T47D (cell line): ENCODE results near the gene THADA.

Source experiments
- DNase-seq, 2 experiments: peaks; one replicate each; pipeline versions ENCODE4 v3.0.0 to v3.0.0-alpha.2; 2011 to 2012; ENCODE audit warnings: low read depth in 1 of 2, low spot score in 1 of 2
- JUND ChIP-seq: IDR thresholded peaks from 2 replicates; pipeline ENCODE4 v1.6.1; 2012; ENCODE audit warnings: low read depth
- in situ Hi-C: cut with HindIII; loops from 2 replicates; pipeline ENCODE4 v1.10.0; 2016; ENCODE audit warnings: low sequenced_read_pairs, low pct_unique_long_range_greater_than_20kb

The THADA gene

DNA sequence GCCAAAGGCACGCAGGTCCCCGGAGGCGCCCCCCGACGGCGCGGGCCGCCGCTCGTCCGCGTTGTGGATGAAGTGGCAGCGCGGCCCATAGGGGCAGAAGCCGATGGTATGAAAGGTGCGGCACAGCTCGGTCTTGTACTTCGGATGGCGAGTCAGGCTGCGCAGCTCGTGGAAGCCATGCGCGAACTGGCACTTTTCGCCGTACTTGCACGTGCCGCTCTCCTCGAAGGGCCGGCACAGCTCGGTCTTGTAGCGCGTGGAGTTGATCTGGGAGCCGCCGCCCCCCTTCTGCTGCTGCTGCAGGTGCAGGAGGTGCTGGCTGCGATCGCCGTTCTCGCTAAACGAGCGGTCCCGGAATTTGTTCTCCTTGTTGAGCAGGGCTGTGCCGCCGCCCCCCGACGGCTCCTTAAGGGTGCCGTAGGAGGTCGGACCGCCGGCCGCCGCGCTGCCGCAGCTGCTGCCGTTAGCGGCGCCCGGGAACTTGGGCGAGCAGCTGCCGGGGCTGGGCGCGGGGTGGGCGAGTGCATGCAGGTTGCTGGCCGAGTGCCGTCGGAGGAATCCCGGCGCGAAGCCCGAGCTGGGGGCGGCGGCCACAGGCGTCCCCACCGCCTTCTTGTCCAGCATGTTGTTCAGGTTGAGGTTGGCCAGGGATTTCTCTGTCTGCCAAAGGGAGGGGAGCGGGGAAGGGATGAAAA lies 370.6 kb downstream of the THADA start:
- TF ChIP-seq JUND, result no peak
- peak in 1 of 2 experiments; percentile 47 for DNase-seq
- in situ Hi-C loops, result no loop called here

- TF ChIP-seq JUND, result no peak
- peak in 1 of 2 experiments; percentile 26 for DNase-seq
- in situ Hi-C loops, result no loop called here
Observed at GRCh38 chr2:43224571-43225092, 371.2 kb downstream of the THADA start.

DNA sequence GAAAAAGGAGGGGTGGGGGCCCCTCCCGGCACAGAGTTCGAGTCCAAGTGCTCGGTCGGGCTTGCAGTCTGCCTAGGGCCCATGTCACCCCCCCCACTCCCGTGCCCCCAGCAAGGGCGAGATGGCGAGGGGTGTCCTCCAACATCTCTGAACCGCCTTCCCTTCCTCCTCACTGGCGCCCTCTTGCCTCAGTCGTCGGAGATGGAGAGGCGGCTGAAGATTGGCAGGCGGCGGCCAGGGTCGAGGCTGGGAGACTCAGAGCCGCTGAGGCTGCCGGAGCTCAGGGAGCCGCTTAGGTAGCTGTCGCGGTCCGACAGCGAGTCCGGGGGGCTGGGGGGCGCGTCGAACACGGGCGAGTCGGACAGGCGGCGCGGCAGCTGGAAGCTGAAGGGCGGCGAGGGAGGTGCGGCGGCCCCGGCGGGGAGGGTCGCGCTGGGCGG lies 371.7 kb downstream of the THADA start:
- in situ Hi-C loops, result no loop called here
- no peak for TF ChIP-seq JUND
- DNase-seq, result peak in 1 of 2 experiments; percentile 75

- in situ Hi-C loops, result no loop called here
- no peak for TF ChIP-seq JUND
- peak in 1 of 2 experiments; percentile 16 for DNase-seq
Observed at GRCh38 chr2:43223521-43224001, 372.3 kb downstream of the THADA start.

DNA sequence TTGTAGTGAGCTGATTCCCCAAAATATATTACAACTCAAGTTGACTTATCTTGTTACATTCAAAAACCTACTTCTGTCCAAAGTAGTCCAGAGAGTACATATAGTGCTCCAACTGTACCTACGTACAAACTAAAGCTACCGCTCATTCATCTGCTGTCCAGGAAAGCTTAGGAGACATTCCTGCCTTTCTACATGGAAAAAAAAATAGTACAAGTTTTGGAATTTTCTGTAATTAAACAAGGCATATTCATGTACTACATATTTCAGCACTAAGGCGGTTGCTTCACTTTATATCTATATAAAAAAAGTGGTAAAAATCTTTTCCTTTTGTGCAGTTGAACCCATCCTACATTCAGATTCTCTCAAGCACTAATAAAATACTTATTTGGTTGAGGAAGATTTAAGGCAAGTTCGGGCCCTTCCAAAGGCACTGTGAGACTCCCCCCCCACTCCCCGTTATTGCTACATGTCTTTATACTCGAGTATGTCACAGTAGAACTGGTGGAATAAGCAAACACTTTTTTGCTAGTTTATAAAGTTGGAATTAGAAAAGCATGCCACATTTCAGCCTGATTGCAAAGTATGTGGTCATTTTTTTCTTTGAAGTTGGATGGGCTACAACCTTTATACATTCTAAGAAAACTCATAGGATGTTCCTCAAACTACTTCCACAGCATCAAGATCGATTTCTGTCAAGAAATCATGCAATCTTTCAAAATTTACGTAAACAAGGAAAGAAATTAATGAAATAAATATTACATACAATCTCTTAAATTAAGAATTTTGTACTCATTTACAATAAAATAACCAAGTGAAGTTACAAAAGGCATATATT lies 373.1 kb downstream of the THADA start:
- in situ Hi-C loops, result no loop called here
- DNase-seq, result no peak
- no peak; the same call in 1 of the 2 replicates for TF ChIP-seq JUND

GRCh38 chr2:43221763-43222474 lies 373.9 kb downstream of the THADA start:
- peak; percentile 37 to 61 for DNase-seq
- in situ Hi-C loops, result no loop called here
- 0 out of 2 replicates have a peak, but pooled peaks have one; percentile 21 for TF ChIP-seq JUND

DNA sequence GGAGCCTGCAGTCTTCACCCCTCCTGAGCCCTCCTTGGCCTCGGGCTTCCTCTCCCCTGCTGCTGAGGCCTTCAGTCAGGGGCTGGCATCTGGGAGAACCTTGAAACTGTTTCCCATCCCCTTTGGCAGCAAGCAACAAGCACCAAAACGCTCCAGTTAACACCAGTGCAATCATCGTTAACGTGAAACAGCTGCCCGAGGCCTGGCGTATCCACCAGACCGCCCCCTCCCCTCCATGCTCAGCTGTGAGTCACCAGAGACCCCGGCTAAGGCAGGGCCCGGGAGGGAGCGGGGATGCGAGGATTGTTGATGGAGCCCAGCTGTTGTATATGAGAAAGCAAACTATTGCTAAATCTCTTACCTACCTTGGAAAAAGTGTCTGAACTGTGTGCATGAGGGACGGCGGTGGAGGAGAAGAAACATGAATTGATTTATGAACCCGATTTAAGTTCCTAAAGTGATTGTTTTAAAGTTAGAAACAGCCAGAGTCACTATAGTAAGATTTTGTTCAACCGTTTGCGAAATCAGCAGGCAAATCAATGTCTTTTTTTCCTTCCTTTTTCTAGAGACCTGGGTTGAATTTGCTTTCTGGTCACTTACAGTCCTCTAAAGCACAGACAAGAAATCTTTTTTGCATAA lies 374.6 kb downstream of the THADA start:
- TF ChIP-seq JUND, result no peak; the same call in 1 of the 2 replicates
- peak in 1 of 2 experiments; percentile 20 for DNase-seq
- in situ Hi-C loops, result no loop called here

GRCh38 chr2:43220760-43221123 lies 375.1 kb downstream of the THADA start:
- 0 out of 2 replicates have a peak, but pooled peaks have one; percentile 9 for TF ChIP-seq JUND
- peak in 1 of 2 experiments; percentile 6 for DNase-seq
- in situ Hi-C loops, result no loop called here

- peak in 1 of 2 experiments; percentile 27 for DNase-seq
- no peak for TF ChIP-seq JUND
- in situ Hi-C loops, result no loop called here
Observed at GRCh38 chr2:43220229-43220751, 375.5 kb downstream of the THADA start.

GRCh38 chr2:43219383-43220228 lies 376.2 kb downstream of the THADA start:
- no peak for TF ChIP-seq JUND
- in situ Hi-C loops, result no loop called here
- peak; percentile 55 to 86 for DNase-seq

DNA sequence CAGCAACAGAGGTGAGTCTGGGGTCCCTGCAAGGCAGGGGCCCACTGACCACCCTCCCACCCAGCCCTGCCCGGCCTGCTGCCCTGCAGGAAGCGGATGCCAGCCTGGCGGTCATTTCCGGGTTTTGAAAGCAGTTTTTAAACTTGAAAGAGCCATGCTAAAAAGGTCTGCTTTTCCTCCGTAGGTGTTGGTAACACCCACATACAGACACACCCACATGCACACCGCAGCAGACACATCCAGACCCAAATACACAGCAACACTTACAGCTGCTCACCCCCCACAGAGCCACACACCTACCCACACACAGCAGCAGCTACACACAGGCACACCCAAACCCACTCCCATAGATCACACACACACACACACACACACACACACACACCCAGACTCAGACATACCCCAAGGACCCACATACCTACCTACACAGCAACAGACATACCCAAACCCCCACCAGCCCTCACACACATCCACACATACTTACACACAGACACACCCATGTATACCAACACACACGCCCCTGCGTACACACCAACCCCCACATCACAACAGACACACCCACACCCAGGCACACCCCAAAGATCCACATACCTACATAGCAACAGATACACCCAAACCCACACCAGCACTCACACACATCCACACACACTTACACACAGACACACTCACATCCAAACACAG lies 377.0 kb downstream of the THADA start:
- in situ Hi-C loops, result no loop called here
- TF ChIP-seq JUND, result no peak
- DNase-seq, result peak in 1 of 2 experiments; percentile 43
